HFFc6 (cell line): ENCODE data around the gene MAST4. TPM values are rescaled to one million over a fixed set of nuclear protein-coding genes. Genes with fewer than 3 reads are reported as not detected.

Experiments
- DNase-seq: peaks from one replicate; pipeline ENCODE4 v3.0.0-alpha.2; 2018
- H3K27ac Mint-ChIP-seq: 2 replicates; pipeline ENCODE4 v1.8.0; 2020; ENCODE audit warnings: mild to moderate bottlenecking, mixed read lengths
- H3K27me3 Mint-ChIP-seq: 2 replicates; pipeline ENCODE4 v1.8.0; 2021; ENCODE audit warnings: mild to moderate bottlenecking, moderate library complexity, mixed read lengths; ENCODE audit not compliant: insufficient read depth
- H3K36me3 Mint-ChIP-seq: 2 replicates; pipeline ENCODE4 v1.8.0; 2021; ENCODE audit warnings: low read depth, mixed read lengths
- H3K4me1 Mint-ChIP-seq: 2 replicates; pipeline ENCODE4 v1.8.0; 2020; ENCODE audit warnings: low read depth, mixed read lengths
- H3K4me3 Mint-ChIP-seq: 2 replicates; pipeline ENCODE4 v1.8.0; 2020; ENCODE audit warnings: mild to moderate bottlenecking, moderate library complexity, mixed read lengths
- H3K9me3 Mint-ChIP-seq: 2 replicates; pipeline ENCODE4 v1.8.0; 2020; ENCODE audit warnings: mild to moderate bottlenecking, mixed read lengths
- total RNA-seq, 6 experiments: library from RNA; stranded (reverse); fragmentation: NEBNext Ultra II Directional; extraction: Animal tissue kit (Norgen Biotek cat#: 25700); gene quantifications; 2 replicates in 1 of 6; 3 replicates in 5 of 6; pipeline ENCODE4 v1.2.3, GENCODE V29; 2021
- TF ChIP-seq, protein P1 (sequence below): fragments of 200-600 bp; sonication (generic); IDR thresholded peaks from 2 replicates; pipeline ENCODE4 v1.5.0; 2021; ENCODE audit warnings: antibody characterized with exemption, mild to moderate bottlenecking

The MAST4 gene
- total RNA-seq, 6 experiments from 2014 or later: 3.0 to 5.6 (median 3.9) TPM

DNA sequence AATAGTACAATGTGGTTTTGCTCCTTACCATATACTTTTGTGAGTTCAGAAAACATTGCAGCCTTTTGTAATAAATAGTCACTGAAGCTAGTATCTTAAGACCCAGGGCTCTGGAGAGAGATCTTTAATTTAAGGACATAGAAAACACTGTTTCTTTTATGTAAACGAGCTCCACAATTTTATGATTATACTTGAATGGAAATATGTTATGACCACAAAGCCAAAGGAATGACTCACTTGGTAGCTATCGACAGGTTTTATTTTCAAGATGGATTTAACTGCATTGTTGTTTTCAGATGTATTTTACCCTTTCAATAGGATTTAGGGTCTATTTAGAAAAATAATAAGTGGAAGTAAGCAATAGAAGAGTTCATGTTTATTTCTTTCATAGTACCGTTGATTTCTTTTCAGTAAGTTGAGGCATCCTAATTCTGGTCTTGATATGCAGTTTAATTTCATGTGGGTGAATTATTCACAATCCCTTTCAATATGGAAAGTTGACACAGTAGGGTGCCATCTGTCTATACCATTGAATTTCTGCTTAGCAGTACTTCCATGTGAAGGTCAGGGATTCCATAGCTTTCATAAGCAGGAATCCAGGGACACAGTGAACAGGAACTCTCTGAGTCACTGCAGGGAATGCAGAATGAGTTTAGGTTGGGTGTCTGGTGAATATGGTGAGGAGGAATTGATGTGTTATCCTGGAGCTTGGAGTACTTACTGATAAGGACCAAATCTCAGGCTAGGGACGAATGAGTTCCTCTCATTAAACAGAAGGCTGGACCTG is 442.8 kb downstream of the MAST4 start:
- DNase-seq: peak; percentile 56
- Mint-ChIP-seq H3K36me3 (no peaks in the 10 kb centered on the region), H3K9me3 (no peaks in the 10 kb centered on the region), H3K4me1 (peaks cover 31% of the 10 kb centered on the region), H3K27me3 (no peaks in the 10 kb centered on the region; the same call in none of the 2 replicates), H3K4me3 (no peak overlapping the region; the same call in 1 of the 2 replicates), H3K27ac (peak overlapping the region; percentile 22; the same call in 1 of the 2 replicates)
- TF ChIP-seq, protein P1, sequence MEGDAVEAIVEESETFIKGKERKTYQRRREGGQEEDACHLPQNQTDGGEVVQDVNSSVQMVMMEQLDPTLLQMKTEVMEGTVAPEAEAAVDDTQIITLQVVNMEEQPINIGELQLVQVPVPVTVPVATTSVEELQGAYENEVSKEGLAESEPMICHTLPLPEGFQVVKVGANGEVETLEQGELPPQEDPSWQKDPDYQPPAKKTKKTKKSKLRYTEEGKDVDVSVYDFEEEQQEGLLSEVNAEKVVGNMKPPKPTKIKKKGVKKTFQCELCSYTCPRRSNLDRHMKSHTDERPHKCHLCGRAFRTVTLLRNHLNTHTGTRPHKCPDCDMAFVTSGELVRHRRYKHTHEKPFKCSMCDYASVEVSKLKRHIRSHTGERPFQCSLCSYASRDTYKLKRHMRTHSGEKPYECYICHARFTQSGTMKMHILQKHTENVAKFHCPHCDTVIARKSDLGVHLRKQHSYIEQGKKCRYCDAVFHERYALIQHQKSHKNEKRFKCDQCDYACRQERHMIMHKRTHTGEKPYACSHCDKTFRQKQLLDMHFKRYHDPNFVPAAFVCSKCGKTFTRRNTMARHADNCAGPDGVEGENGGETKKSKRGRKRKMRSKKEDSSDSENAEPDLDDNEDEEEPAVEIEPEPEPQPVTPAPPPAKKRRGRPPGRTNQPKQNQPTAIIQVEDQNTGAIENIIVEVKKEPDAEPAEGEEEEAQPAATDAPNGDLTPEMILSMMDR: no peak

DNA sequence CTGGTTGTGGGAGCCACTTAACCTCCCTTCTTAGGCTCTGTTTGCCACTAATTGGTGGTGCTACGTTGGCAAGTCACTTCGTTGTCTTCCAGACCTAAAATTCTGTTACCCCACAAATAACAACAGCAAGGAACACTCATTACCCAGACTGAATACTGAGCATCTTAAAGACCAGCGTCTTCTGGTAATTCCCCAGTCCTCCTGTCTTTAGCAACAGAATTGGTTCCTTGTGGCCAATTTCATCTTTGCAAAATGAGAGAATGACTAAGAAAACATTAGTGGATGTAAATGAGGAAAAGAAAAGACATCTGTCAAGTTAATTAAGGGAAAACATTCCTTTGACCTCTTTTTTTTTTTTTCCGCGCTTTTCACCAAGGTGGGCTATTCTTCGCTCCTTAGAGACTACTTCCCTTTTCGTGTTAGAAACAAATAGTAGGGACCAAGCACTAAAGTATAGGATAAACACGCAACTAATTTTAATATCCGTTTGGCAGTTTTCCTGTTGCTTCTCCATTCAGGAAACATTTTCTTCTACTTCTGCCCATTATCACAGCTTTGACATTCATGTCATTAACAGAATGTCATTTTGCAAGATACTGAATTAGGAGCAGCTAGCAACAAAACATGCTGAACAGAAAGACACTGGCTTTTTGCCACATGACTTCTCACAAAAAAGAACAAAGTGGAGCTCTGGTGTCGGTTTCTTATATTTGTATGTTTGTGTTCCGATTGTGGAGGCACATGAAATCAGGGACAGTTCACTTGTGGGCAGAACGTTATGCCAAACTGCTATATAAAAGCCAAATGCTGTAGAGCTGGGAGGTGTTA is 446.2 kb downstream of the MAST4 start:
- TF ChIP-seq, protein P1: no peak

DNA sequence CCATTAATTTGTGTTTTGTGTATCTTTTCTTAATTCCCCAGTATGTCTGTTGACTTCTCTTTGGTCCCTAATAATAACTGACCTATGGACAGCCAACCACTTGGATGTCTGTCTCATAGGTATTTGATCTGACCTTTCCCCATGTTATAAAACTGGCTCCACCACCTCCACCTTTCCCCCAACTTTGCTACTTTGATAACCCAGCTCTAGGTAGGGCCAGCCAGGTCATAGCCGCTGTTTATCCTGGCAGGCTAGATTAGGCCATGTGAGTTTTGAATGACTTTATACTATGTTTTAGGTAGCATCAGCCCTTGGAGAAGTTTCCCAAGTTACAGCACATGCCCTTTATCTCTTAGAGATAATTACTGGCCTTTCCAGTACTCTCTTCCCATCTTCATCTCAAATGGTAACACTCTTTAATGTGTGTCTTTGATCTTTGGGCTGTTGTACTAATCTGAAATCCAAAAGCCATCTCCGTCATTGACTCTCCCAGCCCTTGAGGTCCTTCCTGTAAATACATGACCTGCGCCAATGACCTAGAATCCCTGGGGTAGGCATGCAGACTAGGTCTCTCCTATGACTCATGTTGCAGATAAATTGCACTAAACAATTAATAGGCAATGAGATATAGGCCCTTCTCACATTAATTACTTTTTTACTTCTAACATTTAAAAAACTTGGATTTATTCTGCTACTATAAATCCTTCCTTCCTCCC is 447.8 kb downstream of the MAST4 start:
- no peak for DNase-seq
- no peaks in the 10 kb centered on the region for H3K9me3 Mint-ChIP-seq
- H3K4me3 Mint-ChIP-seq: no peak overlapping the region
- no peak overlapping the region for H3K27ac Mint-ChIP-seq
- TF ChIP-seq, protein P1: no peak
- no peaks in the 10 kb centered on the region for H3K36me3 Mint-ChIP-seq
- H3K4me1 Mint-ChIP-seq: peaks cover 16% of the 10 kb centered on the region
- H3K27me3 Mint-ChIP-seq: no peaks in the 10 kb centered on the region; the same call in none of the 2 replicates

More for the DNA sequence above, 446.2 kb downstream of the MAST4 start:
- Mint-ChIP-seq H3K27ac (no peak overlapping the region), H3K4me1 (peaks cover 24% of the 10 kb centered on the region), H3K36me3 (no peaks in the 10 kb centered on the region), H3K4me3 (no peak overlapping the region), H3K9me3 (no peaks in the 10 kb centered on the region), H3K27me3 (no peaks in the 10 kb centered on the region; the same call in none of the 2 replicates)
- no peak for DNase-seq

DNA sequence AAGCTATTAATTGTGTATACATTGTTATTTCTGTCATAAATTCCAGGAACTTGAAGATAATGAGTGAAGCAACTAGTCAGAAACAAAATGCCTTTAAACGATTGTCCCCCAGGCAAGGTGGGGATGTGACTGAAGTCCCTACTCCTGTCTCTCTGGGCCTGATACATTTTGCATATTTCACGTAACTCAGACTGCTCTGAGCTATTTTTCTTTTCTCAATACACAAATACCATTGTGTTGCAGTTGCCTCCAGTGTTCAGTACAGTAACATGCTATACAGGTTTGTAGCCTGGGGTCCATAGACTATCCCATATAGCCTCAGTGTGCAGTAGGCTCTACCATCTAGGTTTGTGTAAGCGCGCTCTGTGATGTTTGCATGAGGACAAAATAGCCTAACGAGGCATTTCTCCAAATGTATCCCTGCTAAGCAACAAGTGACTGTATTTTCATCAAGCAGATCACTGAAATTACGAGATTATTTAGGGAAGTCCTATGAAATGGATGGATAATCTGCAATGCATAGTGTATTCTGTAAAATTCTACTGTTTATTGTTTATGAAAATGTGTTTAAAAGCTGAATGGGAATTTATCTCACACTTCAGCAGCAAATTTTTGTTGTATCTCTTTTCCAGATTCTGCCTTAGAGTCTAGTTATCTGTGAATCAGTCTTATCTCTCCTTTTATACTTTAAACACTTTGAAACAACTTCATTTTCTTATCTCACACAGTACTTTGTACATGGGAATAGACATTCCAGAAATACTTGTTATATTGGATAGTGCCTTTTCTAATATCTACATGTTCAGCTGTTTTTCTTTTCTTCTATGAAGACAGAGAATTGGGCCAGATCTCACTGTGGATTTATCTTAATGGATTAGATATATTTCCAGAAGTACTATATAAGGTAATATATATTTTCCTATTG is 449.9 kb downstream of the MAST4 start:
- Mint-ChIP-seq H3K4me3 (no peak overlapping the region), H3K9me3 (no peaks in the 10 kb centered on the region), H3K27ac (no peak overlapping the region), H3K27me3 (no peaks in the 10 kb centered on the region; the same call in none of the 2 replicates), H3K4me1 (peaks cover 13% of the 10 kb centered on the region), H3K36me3 (no peaks in the 10 kb centered on the region)
- TF ChIP-seq, protein P1: no peak
- no peak for DNase-seq
